WTC11 (cell line): ENCODE data around the gene PRSS1. TPM values are rescaled to one million over a fixed set of nuclear protein-coding genes. Genes with fewer than 3 reads are reported as not detected.

Source experiments
- ATAC-seq: fragments of 200-7000 bp; cut with Tn5 transposase; 2 replicates; pipeline ENCODE4 v1.10.0; 2021; ENCODE audit warnings: mild to moderate bottlenecking, moderate library complexity
- CTCF ChIA-PET: fragments of 300-600 bp; sonication (Branson Sonifier 250); formaldehyde crosslinking; loops from one replicate; lab custom pipeline; 2021; ENCODE audit warnings: antibody characterized with exemption; lab: Charles Lee
- POLR2A ChIA-PET: fragments of 350-600 bp; sonication (Branson Sonifier 250); formaldehyde crosslinking; loops from one replicate; lab custom pipeline; 2021; ENCODE audit warnings: antibody characterized with exemption; lab: Charles Lee
- DNase-seq: peaks from one replicate; pipeline ENCODE4 v3.0.0; 2021; ENCODE audit warnings: low spot score
- H3K27ac Mint-ChIP-seq: 2 replicates; pipeline ENCODE4 v1.8.0; 2021; ENCODE audit warnings: mixed read lengths
- H3K27me3 Mint-ChIP-seq: 2 replicates; pipeline ENCODE4 v1.8.0; 2021; ENCODE audit warnings: low read depth, mild to moderate bottlenecking, moderate library complexity, mixed read lengths
- H3K36me3 Mint-ChIP-seq: 2 replicates; pipeline ENCODE4 v1.8.0; 2021; ENCODE audit warnings: mixed read lengths
- H3K4me1 Mint-ChIP-seq: 2 replicates; pipeline ENCODE4 v1.8.0; 2022; ENCODE audit warnings: mixed read lengths
- H3K4me3 Mint-ChIP-seq: 2 replicates; pipeline ENCODE4 v1.8.0; 2021; ENCODE audit warnings: mild to moderate bottlenecking, moderate library complexity, mixed read lengths
- H3K9me3 Mint-ChIP-seq: 2 replicates; pipeline ENCODE4 v1.8.0; 2021; ENCODE audit warnings: mixed read lengths
- ELF4 ChIP-seq: sonication (generic); formaldehyde crosslinking; IDR thresholded peaks from 2 replicates; pipeline ENCODE4 v1.8.1; 2022; ENCODE audit warnings: low read depth, mild to moderate bottlenecking, moderate library complexity, missing genetic modification reagents
- JAZF1 ChIP-seq: fragments of 250-450 bp; sonication (Bioruptor Pico); IDR thresholded peaks from 2 replicates; pipeline ENCODE4 v1.9.0; 2021; ENCODE audit warnings: moderate library complexity, mild to moderate bottlenecking, inconsistent platforms
- KAT7 ChIP-seq: sonication (generic); formaldehyde crosslinking; IDR thresholded peaks from 2 replicates; pipeline ENCODE4 v1.8.1; 2023; ENCODE audit warnings: missing genetic modification reagents, mild to moderate bottlenecking, borderline replicate concordance
- NR1H2 ChIP-seq: sonication (generic); formaldehyde crosslinking; IDR thresholded peaks from 2 replicates; pipeline ENCODE4 v1.9.0; 2021; ENCODE audit warnings: mild to moderate bottlenecking, moderate library complexity, missing genetic modification reagents
- PRRX2 ChIP-seq: fragments of 250-450 bp; sonication (Bioruptor Pico); IDR thresholded peaks from 2 replicates; pipeline ENCODE4 v1.8.0; 2021; ENCODE audit warnings: mild to moderate bottlenecking
- SMAD4 ChIP-seq: sonication (generic); formaldehyde crosslinking; IDR thresholded peaks from 2 replicates; pipeline ENCODE4 v1.8.0; 2022; ENCODE audit warnings: mild to moderate bottlenecking, missing genetic modification reagents
- TEAD4 ChIP-seq: sonication (generic); formaldehyde crosslinking; IDR thresholded peaks from 2 replicates; pipeline ENCODE4 v1.8.0; 2022; ENCODE audit warnings: mild to moderate bottlenecking, missing genetic modification reagents
- TP53 ChIP-seq: sonication (generic); formaldehyde crosslinking; IDR thresholded peaks from 2 replicates; pipeline ENCODE4 v1.8.1; 2023; ENCODE audit warnings: mild to moderate bottlenecking, missing genetic modification reagents
- ZNF121 ChIP-seq: sonication (generic); formaldehyde crosslinking; IDR thresholded peaks from 2 replicates; pipeline ENCODE4 v1.8.0; 2023; ENCODE audit warnings: missing genetic modification reagents
- ZNF138 ChIP-seq: sonication (generic); formaldehyde crosslinking; conservative IDR thresholded peaks from 2 replicates; pipeline ENCODE4 v1.8.1; 2022; ENCODE audit warnings: mild to moderate bottlenecking, moderate library complexity, missing genetic modification reagents
- ZNF232 ChIP-seq: sonication (generic); formaldehyde crosslinking; IDR thresholded peaks from 2 replicates; pipeline ENCODE4 v1.8.0; 2022; ENCODE audit warnings: mild to moderate bottlenecking, missing genetic modification reagents
- total RNA-seq: library from RNA; stranded (reverse); gene quantifications from 3 replicates; pipeline ENCODE4 v1.2.3, GENCODE V29; 2021
- TF ChIP-seq, protein P1 (sequence below): sonication (generic); formaldehyde crosslinking; IDR thresholded peaks from 2 replicates; pipeline ENCODE4 v1.8.1; 2023; ENCODE audit warnings: mild to moderate bottlenecking, missing genetic modification reagents, borderline replicate concordance
- TF ChIP-seq, protein P2 (sequence below): fragments of 250-450 bp; sonication (Bioruptor Pico); conservative IDR thresholded peaks from 2 replicates; pipeline ENCODE4 v1.9.0; 2021; ENCODE audit warnings: mild to moderate bottlenecking
- TF ChIP-seq, protein P3 (sequence below): sonication (generic); formaldehyde crosslinking; IDR thresholded peaks from 2 replicates; pipeline ENCODE4 v1.8.0; 2022; ENCODE audit warnings: mild to moderate bottlenecking, missing genetic modification reagents
- TF ChIP-seq, protein P4 (sequence below): fragments of 250-450 bp; sonication (Bioruptor Pico); IDR thresholded peaks from 2 replicates; pipeline ENCODE4 v1.9.0; 2021; ENCODE audit warnings: moderate library complexity, mild to moderate bottlenecking, inconsistent platforms, borderline replicate concordance
- TF ChIP-seq, protein P5 (sequence below): sonication (generic); formaldehyde crosslinking; IDR thresholded peaks from 2 replicates; pipeline ENCODE4 v1.8.0; 2022; ENCODE audit warnings: mild to moderate bottlenecking, missing genetic modification reagents
- TF ChIP-seq, protein P6 (sequence below): sonication (generic); formaldehyde crosslinking; IDR thresholded peaks from 2 replicates; pipeline ENCODE4 v1.8.0; 2023; ENCODE audit warnings: missing genetic modification reagents, mild to moderate bottlenecking, borderline replicate concordance
- TF ChIP-seq, protein P7 (sequence below): sonication (generic); formaldehyde crosslinking; IDR thresholded peaks from 2 replicates; pipeline ENCODE4 v1.8.1; 2023; ENCODE audit warnings: mild to moderate bottlenecking, moderate library complexity, missing genetic modification reagents
- TF ChIP-seq, protein P8 (sequence below): sonication (generic); formaldehyde crosslinking; IDR thresholded peaks from 2 replicates; pipeline ENCODE4 v1.8.0; 2022; ENCODE audit warnings: mild to moderate bottlenecking, missing genetic modification reagents

The PRSS1 gene
- total RNA-seq, 1 experiment from 2014 or later, result 11.1 TPM

DNA sequence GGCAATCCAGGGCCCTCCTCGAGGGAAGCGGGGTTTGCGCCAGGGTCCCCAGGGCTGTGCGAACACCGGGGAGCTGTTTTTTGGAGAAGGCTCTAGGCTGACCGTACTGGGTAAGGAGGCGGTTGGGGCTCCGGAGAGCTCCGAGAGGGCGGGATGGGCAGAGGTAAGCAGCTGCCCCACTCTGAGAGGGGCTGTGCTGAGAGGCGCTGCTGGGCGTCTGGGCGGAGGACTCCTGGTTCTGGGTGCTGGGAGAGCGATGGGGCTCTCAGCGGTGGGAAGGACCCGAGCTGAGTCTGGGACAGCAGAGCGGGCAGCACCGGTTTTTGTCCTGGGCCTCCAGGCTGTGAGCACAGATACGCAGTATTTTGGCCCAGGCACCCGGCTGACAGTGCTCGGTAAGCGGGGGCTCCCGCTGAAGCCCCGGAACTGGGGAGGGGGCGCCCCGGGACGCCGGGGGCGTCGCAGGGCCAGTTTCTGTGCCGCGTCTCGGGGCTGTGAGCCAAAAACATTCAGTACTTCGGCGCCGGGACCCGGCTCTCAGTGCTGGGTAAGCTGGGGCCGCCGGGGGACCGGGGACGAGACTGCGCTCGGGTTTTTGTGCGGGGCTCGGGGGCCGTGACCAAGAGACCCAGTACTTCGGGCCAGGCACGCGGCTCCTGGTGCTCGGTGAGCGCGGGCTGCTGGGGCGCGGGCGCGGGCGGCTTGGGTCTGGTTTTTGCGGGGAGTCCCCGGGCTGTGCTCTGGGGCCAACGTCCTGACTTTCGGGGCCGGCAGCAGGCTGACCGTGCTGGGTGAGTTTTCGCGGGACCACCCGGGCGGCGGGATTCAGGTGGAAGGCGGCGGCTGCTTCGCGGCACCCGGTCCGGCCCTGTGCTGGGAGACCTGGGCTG, 47.5 kb downstream of the PRSS1 start:
- POLR2A ChIA-PET, result interaction anchor here (0.9 to 1.9 kb wide), 3 partner anchors 11 to 16 kb away, joined by 3 to 5 read pairs (median 4); no protein-coding TSS in a partner anchor
- Mint-ChIP-seq H3K27me3 (peaks cover 82% of the 10 kb centered on the region), H3K36me3 (peaks cover under 1% of the 10 kb centered on the region; the same call in 1 of the 2 replicates), H3K27ac (no peak overlapping the region), H3K4me1 (peaks cover 56% of the 10 kb centered on the region), H3K4me3 (peak overlapping the region; percentile 86), H3K9me3 (no peaks in the 10 kb centered on the region)
- peak; percentile 38 for ATAC-seq
- TF ChIP-seq ZNF232 (no peak), KAT7 (0 out of 2 replicates have a peak, but pooled peaks have one; percentile 0), TP53 (CRISPR knock-in tag) (no peak), ZNF138 (no peak), SMAD4 (CRISPR knock-in tag) (no peak), NR1H2 (CRISPR knock-in tag) (no peak), JAZF1 (CRISPR knock-in tag) (no peak), PRRX2 (CRISPR knock-in tag) (no peak), ELF4 (CRISPR knock-in tag) (no peak), TEAD4 (CRISPR knock-in tag) (no peak), ZNF121 (CRISPR knock-in tag) (no peak)
- TF ChIP-seq, protein P1, sequence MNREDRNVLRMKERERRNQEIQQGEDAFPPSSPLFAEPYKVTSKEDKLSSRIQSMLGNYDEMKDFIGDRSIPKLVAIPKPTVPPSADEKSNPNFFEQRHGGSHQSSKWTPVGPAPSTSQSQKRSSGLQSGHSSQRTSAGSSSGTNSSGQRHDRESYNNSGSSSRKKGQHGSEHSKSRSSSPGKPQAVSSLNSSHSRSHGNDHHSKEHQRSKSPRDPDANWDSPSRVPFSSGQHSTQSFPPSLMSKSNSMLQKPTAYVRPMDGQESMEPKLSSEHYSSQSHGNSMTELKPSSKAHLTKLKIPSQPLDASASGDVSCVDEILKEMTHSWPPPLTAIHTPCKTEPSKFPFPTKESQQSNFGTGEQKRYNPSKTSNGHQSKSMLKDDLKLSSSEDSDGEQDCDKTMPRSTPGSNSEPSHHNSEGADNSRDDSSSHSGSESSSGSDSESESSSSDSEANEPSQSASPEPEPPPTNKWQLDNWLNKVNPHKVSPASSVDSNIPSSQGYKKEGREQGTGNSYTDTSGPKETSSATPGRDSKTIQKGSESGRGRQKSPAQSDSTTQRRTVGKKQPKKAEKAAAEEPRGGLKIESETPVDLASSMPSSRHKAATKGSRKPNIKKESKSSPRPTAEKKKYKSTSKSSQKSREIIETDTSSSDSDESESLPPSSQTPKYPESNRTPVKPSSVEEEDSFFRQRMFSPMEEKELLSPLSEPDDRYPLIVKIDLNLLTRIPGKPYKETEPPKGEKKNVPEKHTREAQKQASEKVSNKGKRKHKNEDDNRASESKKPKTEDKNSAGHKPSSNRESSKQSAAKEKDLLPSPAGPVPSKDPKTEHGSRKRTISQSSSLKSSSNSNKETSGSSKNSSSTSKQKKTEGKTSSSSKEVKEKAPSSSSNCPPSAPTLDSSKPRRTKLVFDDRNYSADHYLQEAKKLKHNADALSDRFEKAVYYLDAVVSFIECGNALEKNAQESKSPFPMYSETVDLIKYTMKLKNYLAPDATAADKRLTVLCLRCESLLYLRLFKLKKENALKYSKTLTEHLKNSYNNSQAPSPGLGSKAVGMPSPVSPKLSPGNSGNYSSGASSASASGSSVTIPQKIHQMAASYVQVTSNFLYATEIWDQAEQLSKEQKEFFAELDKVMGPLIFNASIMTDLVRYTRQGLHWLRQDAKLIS, result no peak
- TF ChIP-seq, protein P2, sequence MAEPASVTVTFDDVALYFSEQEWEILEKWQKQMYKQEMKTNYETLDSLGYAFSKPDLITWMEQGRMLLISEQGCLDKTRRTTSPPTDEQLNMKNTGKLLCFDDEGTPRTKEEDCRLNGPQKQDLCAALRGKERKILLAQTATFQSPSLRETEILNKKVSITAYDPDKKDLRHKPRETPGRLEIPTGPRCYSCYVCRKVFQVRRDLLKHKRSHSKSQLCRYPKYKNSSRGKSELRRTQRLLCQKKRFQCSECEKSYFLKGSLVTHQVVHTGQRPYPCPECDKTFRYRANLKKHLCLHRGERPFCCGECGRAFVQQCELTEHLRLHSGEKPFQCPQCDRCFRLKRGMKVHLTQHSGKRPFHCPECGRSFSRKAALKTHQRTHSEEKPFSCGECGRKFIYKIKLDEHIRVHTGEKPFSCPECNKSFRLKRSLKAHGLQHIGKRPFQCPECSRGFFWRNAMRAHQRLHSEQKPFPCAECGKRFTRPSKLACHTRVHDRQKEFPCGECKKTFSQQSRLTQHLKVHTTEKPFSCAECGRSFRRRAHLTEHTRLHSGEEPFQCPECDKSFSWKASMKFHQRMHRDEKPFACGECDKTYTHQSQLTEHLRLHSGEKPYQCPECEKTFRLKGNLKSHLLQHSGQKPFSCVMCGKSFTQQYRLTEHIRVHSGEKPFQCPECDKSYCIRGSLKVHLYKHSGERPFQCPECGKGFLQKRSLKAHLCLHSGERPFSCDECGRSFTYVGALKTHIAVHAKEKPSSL (CRISPR knock-in tag), result no peak
- TF ChIP-seq, protein P3, sequence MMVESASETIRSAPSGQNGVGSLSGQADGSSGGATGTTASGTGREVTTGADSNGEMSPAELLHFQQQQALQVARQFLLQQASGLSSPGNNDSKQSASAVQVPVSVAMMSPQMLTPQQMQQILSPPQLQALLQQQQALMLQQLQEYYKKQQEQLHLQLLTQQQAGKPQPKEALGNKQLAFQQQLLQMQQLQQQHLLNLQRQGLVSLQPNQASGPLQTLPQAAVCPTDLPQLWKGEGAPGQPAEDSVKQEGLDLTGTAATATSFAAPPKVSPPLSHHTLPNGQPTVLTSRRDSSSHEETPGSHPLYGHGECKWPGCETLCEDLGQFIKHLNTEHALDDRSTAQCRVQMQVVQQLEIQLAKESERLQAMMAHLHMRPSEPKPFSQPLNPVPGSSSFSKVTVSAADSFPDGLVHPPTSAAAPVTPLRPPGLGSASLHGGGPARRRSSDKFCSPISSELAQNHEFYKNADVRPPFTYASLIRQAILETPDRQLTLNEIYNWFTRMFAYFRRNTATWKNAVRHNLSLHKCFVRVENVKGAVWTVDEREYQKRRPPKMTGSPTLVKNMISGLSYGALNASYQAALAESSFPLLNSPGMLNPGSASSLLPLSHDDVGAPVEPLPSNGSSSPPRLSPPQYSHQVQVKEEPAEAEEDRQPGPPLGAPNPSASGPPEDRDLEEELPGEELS (CRISPR knock-in tag), result no peak
- TF ChIP-seq, protein P4, sequence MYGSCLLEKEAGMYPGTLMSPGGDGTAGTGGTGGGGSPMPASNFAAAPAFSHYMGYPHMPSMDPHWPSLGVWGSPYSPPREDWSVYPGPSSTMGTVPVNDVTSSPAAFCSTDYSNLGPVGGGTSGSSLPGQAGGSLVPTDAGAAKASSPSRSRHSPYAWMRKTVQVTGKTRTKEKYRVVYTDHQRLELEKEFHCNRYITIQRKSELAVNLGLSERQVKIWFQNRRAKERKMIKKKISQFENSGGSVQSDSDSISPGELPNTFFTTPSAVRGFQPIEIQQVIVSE (CRISPR knock-in tag), result no peak
- TF ChIP-seq, protein P5, sequence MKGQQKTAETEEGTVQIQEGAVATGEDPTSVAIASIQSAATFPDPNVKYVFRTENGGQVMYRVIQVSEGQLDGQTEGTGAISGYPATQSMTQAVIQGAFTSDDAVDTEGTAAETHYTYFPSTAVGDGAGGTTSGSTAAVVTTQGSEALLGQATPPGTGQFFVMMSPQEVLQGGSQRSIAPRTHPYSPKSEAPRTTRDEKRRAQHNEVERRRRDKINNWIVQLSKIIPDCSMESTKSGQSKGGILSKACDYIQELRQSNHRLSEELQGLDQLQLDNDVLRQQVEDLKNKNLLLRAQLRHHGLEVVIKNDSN (CRISPR knock-in tag), result no peak
- TF ChIP-seq, protein P6, sequence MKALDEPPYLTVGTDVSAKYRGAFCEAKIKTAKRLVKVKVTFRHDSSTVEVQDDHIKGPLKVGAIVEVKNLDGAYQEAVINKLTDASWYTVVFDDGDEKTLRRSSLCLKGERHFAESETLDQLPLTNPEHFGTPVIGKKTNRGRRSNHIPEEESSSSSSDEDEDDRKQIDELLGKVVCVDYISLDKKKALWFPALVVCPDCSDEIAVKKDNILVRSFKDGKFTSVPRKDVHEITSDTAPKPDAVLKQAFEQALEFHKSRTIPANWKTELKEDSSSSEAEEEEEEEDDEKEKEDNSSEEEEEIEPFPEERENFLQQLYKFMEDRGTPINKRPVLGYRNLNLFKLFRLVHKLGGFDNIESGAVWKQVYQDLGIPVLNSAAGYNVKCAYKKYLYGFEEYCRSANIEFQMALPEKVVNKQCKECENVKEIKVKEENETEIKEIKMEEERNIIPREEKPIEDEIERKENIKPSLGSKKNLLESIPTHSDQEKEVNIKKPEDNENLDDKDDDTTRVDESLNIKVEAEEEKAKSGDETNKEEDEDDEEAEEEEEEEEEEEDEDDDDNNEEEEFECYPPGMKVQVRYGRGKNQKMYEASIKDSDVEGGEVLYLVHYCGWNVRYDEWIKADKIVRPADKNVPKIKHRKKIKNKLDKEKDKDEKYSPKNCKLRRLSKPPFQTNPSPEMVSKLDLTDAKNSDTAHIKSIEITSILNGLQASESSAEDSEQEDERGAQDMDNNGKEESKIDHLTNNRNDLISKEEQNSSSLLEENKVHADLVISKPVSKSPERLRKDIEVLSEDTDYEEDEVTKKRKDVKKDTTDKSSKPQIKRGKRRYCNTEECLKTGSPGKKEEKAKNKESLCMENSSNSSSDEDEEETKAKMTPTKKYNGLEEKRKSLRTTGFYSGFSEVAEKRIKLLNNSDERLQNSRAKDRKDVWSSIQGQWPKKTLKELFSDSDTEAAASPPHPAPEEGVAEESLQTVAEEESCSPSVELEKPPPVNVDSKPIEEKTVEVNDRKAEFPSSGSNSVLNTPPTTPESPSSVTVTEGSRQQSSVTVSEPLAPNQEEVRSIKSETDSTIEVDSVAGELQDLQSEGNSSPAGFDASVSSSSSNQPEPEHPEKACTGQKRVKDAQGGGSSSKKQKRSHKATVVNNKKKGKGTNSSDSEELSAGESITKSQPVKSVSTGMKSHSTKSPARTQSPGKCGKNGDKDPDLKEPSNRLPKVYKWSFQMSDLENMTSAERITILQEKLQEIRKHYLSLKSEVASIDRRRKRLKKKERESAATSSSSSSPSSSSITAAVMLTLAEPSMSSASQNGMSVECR (CRISPR knock-in tag), result 0 out of 2 replicates have a peak, but pooled peaks have one; percentile 21
- TF ChIP-seq, protein P7, sequence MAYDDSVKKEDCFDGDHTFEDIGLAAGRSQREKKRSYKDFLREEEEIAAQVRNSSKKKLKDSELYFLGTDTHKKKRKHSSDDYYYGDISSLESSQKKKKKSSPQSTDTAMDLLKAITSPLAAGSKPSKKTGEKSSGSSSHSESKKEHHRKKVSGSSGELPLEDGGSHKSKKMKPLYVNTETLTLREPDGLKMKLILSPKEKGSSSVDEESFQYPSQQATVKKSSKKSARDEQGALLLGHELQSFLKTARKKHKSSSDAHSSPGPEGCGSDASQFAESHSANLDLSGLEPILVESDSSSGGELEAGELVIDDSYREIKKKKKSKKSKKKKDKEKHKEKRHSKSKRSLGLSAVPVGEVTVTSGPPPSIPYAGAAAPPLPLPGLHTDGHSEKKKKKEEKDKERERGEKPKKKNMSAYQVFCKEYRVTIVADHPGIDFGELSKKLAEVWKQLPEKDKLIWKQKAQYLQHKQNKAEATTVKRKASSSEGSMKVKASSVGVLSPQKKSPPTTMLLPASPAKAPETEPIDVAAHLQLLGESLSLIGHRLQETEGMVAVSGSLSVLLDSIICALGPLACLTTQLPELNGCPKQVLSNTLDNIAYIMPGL, result no peak
- TF ChIP-seq, protein P8, sequence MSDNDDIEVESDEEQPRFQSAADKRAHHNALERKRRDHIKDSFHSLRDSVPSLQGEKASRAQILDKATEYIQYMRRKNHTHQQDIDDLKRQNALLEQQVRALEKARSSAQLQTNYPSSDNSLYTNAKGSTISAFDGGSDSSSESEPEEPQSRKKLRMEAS (CRISPR knock-in tag), result peak; percentile 26; the same call in 1 of the 2 replicates
- DNase-seq, result peak; percentile 36
- CTCF ChIA-PET, result interaction anchor here (1.1 to 3.8 kb wide), 14 partner anchors 11 to 419 kb away, joined by 3 to 38 read pairs (median 5); no protein-coding TSS in a partner anchor
